ENCODE results near the gene RAP1A. TPM values are rescaled to one million over a fixed set of nuclear protein-coding genes. Genes with fewer than 3 reads are reported as not detected.

The RAP1A gene
- total RNA-seq, result 41.1 TPM

DNA sequence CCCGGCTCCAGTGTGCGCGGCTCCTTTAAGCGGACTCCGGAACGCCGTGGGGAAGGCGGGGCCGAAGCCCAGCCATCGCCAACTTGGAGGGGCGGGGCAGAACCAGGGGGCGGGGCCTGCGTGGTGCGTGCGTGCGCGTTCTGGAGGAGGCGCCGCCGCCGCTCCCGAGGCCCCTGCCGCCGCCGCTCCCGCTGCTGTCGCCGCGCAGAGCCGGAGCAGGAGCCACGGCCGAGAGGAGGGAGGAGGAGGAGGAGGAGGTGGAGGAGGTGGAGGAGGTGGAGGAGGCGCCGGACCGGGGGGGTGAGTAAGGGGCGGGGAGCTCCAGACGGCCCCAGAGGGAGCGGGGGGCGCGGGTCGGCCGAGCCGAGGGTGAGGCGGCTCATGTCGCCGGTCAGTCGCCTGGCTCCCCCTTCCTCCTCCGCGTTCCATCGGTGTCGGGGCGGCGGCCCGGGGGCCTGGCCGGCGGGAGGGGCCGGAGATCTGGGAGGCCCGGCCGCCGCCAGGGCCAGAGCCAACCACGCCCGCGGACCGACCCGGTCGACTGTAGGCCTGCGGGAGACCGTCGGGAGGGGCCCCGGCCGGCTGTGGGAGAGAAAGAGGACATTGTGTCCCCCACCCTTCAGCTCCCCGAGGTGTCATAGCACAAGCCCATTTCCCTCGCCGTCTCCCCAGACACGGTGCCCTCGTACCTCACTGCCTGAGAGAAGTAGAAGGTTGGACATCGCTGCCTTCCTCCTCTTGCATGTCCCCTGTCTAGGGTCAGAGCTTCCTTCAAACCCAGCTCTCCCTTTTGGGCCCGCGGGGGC, at the start of gene RAP1A:
RAP1A (plus strand) TSS at position 155 of the 806 bp plus-strand sequence. CDS start 71,572 bp downstream, outside the sequence.

DNA sequence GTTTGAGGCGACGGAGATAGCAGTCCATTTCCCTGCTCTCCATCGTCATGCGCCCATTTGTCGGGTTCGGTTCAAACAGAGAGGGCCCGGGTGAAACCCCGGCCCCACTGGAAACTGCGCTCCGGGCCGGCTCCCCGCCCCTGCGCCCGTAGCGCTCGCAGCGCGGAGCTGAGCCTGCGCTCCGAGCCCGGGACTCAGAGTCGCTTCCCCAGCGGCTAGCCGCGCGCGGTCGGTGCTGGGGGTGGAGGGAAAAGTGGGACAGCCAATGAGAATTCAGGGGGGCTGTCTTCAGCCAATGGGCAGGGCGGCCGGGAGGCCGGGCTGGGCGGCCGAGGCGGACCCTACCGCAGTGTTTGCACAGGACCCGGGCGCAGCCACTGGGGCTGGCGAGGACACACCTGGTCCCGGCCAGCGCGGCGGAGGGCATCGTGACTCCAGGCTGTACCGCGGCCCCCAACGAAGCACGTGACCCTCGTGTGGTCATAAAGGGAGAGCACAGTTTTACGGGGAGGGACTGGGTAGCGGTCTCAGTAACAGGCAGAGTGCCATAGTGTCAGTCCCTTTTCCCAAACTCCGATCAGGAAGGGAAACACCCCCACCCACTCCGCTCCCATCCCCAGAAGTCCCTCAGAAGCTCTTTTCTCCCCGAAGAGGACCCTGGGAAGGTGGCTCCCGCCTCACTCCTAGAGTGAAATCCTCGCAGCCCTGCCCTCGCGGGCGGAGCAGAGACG, 119.8 kb downstream of the RAP1A start, which contains the start of gene INKA2:
INKA2 (minus strand) TSS at position 202 of the 731 bp plus-strand sequence; CDS start at position 49, 153 bp downstream.

DNA sequence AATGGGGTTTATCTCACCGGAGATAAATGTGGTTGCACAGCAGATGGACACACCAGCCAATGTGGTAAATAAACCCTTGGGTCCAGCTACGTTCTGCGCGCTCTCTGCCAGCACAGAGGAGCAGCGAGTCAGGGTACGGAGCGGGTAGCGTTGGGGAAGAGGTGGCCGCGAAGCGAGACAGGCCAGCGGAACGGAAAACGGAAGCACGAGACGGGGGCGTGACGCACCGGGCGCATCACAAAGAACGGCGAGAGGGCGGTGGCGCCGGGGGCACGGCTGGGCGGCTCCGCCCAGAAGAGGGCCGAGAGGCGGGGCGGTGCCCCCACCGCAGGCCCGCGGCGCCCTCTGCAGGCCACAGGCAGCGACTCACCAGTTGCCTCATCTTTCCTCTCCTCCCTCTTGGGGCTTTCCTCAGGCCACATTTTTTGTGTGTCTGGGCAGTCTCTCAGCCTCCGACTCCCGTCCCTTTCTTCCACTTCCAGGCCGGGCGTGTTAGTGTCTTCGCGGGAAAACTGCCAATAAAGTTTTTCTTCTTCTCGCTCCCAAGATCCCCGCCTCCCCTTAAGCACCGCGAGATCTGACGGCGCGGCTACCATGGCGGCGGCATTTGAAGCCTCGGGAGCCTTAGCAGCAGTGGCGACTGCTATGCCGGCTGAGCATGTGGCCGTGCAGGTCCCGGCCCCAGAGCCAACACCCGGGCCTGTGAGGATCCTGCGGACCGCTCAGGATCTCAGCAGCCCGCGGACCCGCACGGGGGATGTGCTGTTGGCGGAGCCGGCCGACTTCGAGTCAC, 135.9 kb downstream of the RAP1A start, which contains the start of gene DDX20:
DDX20 (plus strand) TSS at position 571 of the 793 bp plus-strand sequence; CDS start at position 595, 24 bp downstream.

Other genes with a start within 250 kb of the RAP1A start
- 2.0 TPM for gene OVGP1, start 192.1 kb upstream of the RAP1A start, total RNA-seq
- gene WDR77, start 170.5 kb upstream of the RAP1A start, total RNA-seq, result 31.8 TPM
- 165 TPM for gene ATP5PB, start 170.3 kb upstream of the RAP1A start, total RNA-seq
- gene C1orf162, start 145.8 kb upstream of the RAP1A start, total RNA-seq, result 2.1 TPM
- gene ADORA3, start 116.2 kb upstream of the RAP1A start, total RNA-seq, result 1.2 TPM
- gene TMIGD3, start 116.2 kb upstream of the RAP1A start, total RNA-seq, result 1.2 TPM
- gene INKA2, start 119.6 kb downstream of the RAP1A start, total RNA-seq, result 5.1 TPM
- 27.6 TPM for gene DDX20, start 136.1 kb downstream of the RAP1A start, total RNA-seq